ENCODE measurements around the gene TMEM19.

The TMEM19 gene

DNA sequence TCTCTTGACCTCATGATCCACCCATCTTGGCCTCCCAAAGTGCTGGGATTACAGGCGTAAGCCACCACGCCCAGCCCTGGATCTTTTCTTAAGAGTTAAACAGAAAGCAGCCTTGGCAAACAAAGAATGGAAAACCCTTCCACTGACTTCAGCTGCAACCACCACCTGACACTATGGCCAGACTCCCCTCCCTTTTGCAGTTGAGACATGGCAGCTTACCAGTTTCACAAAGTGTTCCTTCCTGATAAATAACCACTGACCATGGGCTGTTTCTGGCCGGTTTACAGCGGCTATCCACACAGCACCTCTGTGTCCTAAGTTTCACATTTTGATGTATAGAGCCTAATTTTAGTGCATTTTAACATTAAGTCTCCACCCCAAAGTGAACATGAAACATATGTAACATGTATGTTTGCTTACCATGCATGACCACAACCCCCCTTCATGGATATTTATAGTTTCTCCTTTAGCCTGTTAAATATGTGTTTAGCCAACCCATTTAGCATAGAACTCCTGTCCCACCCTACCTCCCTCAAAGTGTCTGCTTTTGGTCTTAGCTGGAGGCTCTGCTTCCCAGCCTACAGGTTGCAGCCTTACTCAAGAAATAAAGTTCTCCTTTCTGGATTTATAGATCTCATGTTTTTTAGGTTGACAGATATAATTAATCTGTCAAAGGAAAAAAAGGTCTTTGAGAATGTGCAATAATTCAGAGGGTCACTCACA lies 36.1 kb downstream of the TMEM19 start:
- DNase-seq = no peak

DNA sequence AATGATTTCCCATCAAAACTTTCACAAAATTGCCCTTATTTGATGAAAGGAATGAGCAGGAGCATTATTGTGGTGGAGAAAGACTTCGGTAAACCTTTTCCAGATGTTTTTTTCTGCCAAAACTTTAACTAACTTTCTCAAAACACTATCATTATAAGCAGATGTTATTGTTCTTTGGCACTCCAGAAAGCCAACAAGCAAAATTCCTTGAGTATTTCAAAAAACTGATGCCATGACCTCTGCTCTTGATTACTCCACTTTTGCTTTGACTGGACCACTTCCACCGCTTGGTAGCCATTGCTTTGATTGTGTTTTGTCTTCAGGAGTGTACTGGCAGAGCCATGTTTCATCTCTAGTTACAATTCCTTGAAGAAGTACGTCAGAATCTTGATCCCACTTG lies 39.1 kb downstream of the TMEM19 start:
- no peak for DNase-seq

DNA sequence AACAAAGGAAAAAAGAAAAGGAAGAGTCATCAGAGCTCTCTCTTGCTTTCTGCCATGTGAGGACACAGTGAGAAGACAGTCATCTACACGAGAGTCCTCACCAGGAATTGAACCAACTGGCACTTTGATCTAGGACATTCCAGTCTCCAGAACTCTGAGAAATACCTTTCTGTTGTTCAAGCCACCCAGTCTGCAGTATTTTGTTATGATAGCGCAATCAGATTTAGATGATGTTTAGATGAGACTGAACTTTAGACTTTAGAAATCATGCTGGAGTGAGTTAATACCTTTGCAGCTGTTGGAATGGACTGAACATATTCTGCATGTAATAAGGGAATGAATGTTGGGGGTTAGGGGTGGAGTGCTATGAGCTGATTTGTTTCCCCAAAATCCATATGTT lies 40.7 kb downstream of the TMEM19 start:
- DNase-seq = no peak

DNA sequence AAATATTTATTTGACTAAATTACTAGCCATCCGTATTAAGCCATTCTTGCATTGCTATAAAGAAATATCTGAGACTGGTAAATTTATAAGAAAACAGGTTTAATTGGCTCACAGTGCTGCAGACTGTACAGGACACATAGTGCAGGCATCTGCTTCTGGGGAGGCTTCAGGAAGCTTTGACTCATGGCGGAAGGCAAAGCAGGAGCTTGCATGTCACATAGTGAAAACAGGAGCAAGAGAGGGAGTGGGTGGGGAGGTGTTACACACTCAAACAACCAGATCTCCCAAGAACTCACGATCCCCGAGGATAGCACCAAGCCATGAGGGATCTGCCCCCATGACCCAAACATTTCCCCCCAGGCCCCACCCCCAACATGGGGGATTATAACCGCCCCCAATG lies 42.1 kb downstream of the TMEM19 start:
- no peak for DNase-seq

DNA sequence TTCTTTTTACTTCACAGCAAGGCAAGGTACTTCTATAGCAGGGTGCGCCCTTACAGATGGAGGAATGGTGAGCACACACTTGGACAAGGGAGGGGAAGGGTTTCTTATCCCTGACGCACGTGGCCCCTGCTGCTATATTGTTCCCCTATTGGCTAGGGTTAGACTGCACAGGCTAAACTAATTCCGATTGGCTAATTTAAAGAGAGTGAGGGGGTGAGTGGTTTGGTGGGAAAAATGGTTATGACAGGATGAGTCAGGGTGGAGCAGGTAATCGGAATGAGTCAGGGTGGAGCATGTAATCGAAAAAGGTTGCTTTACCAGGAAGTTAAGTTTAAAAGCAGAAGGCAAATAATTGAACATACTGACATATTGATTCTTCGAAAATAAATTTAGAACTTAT lies 45.1 kb downstream of the TMEM19 start:
- DNase-seq = no peak

DNA sequence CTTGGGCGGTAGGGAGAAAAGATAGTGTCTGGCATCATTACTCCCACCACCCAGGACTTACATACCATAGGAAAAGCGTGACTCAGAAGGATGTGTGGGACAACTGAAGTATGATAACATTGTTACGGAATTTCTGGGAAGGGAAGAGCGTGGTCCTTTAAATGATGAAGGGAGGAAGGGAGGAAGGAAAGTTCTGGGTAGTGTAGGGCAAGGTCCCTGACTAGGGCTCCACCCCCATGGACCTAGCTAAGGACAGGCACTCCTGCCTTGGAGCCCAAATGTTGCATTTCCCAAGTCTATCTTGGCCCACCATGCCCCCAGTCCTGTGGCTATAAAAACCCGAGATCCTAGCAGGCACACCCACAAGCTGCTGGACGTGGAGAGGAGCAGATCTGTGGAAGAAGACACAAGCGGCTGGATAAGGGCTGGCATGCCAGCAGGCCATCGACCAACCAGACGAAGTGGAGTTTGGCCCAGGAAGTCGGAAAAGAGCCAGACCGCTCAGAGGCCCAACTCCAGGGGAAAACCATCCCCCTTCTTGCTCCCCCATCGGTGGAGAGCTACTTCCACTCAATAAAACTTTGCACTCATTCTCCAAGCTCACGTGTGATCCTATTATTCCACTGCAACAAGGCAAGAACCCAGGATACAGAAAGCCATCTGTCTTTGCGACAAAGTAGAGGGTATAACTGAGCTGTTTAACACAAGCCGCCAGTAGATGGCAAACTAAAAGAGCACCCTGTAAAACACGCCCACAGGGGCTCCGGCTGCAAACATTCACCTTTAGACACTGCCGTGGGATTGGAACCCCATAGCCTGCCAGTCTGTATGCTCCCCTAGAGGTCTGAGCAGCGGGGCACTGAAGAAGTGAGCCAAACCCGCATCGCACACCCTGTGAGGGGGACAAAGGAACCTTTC lies 45.8 kb downstream of the TMEM19 start:
- DNase-seq = no peak

DNA sequence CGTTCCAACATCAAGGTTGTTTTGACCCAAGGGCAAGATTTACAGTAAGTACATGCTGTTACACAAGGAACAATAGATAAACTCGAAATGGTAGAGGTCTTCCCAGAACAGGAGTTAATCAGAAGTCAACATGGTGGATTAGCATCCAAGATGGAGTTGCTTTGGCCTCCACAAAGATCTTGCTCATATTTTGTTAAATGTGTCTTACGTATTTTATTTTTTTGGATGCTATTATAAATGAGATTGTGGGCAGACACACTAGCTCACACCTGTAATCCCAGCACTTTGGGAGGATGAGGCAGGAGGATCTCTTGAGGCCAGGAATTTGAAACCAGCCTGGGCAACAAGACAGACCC lies 46.5 kb downstream of the TMEM19 start:
- DNase-seq = no peak

DNA sequence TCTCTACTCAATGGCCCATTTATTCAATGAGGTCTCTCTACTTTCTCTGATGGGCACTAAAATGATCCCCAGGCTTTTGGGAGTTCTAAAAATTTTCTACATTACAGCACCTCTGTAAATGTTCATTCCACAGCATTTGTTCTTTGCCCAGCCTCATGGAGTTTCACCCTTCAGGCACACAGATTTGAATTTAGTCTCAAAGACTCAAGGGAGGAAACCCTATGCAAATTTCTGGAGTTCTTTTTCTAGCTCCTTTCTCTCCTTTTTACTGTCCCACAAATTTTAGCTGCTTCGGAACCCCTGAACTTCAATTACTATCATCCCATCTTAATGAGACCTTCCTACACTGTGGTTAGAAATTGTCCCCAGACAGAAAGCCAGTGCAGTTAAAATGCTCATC lies 51.3 kb downstream of the TMEM19 start:
- DNase-seq = no peak

DNA sequence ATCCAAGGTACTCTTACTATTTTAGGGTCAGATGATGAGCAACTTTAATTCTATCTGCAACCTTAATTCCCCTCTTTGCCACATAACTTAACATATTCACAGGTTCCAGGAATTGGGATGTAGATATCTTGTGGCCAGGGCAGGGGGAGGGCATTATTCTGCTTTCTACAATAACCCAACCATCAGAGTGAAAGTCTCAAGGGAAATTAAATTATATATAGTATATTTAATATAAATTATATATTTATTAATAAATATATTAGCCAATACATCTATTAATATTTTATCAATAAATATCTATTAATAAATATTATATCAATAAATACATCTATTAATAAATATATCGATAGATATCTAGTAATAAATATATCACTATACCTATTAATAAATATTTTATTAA lies 57.1 kb downstream of the TMEM19 start:
- DNase-seq = no peak

DNA sequence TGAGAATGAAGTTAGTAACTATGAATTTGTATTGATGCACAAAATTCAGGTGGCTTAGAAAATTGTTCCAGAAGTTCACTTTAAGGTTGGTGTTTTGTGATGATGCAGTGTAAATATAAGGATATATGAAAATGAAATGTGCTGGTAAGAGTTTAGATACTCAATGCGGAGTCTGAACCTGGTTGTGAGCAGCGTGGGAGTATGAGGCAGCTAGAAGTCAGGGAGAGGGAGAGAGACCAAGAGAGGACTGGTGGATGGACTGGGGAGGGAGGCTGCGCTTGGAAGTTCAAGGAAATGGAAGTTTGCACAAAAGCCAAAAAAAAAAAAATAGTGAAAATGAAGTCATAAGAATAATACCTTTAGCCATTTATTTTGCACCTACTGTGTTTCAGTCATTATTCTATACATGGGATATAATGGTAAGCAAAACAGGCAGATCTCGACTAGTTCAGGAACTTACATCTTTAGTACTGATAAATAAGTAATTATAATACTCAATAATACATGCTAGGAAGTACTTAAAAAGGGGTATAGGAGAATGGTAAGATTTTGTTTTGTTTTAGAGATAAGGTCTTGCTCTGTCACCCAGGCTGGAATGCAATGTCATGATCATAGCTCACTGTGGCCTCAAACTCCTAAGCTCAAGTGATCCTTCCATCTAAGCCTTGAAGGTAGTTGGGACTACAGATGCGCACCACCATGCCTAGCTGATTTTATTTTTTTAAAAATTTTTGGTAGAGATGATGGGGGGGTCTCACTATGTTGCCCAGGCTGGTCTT lies 58.8 kb downstream of the TMEM19 start:
- no peak for DNase-seq

DNA sequence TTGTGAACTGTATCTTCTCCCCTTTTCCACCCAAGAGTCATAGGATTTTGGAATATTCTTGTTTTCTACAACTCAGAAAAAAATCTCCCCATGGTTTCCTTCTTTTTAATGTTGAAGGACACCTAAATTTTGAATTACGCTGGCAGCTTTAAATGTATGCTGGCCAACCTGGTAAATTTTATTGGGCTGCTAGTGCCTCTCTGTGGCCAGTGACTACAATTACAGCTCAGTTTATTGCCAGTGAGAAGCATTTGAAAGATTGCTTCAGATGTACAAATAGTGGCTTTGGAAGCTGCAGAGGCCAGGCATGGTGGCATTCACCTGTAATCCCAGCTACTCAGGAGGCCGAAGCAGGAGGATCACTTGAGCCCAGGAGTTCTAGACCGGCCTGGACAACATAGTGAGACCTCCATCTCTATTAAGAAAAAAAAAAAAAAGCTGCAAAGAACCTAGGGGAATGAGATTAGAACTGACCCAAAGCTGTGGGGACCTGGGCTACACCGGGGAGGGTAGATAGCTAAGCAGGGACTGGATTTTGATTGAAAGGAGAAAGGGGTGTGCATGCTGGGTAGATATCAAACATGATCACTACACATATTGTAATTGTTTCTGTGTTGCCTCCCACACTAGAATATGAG lies 61.2 kb downstream of the TMEM19 start:
- peak; percentile 75 for DNase-seq

DNA sequence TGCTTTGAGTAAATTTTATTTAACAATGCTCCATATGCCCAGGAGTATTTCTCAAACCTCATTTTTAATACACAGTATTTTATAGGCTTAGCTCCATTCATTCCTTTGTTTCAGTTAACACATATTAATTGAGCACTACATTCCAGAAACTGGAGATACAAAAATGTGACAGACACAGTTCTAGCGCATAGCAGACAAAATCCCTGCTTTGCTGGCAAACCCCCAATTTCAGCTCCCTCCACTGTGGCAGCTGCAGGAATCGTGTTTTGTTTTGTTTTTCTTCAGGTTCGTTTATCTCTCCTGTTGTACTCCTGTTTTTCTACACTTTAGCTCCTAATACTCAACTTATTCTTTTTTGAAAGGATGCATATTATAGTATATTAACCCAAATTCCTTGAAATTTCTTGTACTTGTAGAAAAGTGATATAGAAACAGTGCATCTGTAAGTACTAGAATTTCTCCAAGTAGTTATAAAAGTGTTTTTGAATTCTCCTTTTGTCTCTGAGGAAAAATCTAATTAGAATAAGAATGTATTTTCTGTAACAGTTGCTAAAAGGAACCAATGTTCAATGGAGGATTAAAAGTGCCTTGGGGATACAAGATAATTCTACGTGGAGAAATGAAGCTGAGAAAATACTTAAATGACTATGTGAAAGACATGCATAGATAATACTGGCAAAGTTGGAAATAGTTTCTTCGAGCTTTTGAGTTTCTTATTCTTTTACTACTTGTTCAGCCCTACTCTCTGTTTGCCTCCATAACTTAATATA lies 62.4 kb downstream of the TMEM19 start:
- no peak for DNase-seq

DNA sequence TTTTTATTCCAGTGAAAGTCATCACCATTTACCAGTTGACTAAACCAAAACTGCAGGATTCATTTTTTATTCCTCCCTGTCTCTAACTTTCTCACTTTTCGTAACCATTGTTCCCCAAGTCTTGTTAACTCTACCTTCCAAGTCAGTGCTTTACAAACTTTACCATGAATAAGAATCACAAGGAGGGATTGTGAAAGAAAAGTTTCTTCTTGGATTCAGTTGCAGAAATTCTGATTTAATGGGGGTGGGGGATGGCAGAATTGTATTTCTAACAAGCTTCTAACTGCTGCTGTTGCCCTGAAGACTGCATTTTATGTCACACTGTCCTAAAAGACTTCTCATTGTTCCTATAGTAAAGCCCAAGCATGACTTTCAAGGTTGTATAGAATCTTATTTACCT lies 63.8 kb downstream of the TMEM19 start:
- no peak for DNase-seq

DNA sequence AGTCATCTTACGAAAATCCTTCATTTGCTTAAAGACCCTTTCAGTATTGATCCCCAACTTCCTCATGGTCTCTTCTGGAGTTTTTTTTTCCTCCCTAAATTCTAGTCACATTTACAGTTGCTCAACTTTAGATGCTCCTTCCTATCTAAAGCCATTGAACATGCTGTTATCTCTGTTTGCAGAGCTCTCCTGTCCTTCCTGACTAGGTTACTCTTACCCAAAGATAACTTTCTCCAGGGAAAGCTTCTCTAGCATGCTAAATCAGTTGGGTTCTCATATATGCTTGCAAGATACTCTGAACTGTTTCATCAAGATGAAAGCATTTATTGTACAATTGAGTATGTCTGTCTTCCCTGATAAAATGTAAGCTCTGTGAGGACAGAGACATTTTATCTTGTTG lies 67.0 kb downstream of the TMEM19 start:
- no peak for DNase-seq

All from activated effector memory CD4-positive, alpha-beta T cell treated with anti-CD3 and anti-CD28 coated beads, Interleukin-2, amount 50 U/mL, for 16 hours (primary cell).